ENCODE data around the gene ERGIC1. TPM values are rescaled to one million over a fixed set of nuclear protein-coding genes. Genes with fewer than 3 reads are reported as not detected.

The ERGIC1 gene
- total and polyA plus RNA-seq, 2 experiments from 2014 or later: 25.2 to 92.2 TPM

DNA sequence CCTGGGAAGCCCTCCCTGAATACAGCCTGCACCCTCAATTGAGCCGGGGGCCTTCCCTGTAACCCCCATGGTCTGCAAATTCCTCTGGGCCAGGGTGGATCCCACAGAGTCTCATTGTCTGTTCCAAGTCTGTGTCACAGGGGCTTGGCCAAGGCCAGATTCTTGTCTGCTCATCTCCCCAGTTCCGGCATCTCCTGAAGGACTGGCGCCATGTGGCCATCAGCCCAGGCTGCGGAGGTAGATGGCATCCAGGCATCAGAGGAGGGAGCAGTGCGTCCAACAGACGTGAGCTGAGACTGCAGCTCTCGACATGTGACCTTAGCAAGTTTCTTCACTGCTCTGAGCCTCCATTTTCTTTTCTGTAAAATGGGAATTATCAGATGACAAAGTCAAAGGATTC is 87.9 kb downstream of the ERGIC1 start:
- Mint-ChIP-seq H3K4me1 (no peaks in the 10 kb centered on the region; the same call in 2 of the 3 replicates), H3K36me3 (ENCODE audit: low read depth) (peaks cover 53% of the 10 kb centered on the region), H3K9me3 (no peaks in the 10 kb centered on the region; the same call in 2 of the 3 replicates), H3K27ac (no peak overlapping the region), H3K27me3 (ENCODE audit: insufficient read depth, low read depth, poor library complexity) (peaks cover 16% of the 10 kb centered on the region), H3K4me3 (no peak overlapping the region)
- Histone ChIP-seq H3K27me3 (ENCODE audit: insufficient read depth) (no peaks in the 10 kb centered on the region), H3K4me2 (no peak overlapping the region), H3K36me3 (ENCODE audit: insufficient read depth) (peaks cover 3% of the 10 kb centered on the region; the same call in 1 of the 2 replicates), H2AFZ (no peak overlapping the region), H3K4me3 (no peak overlapping the region), H3K27ac (ENCODE audit: low read depth) (no peak overlapping the region), H3F3A (replicated peaks; ENCODE audit: low read depth) (no peaks in the 10 kb centered on the region), H4K20me1 (replicated peaks; ENCODE audit: insufficient read depth) (0 out of 2 replicates have a peak, but pooled peaks cover 2% of the 10 kb centered on the region), H3K4me1 (ENCODE audit: insufficient read depth) (no peaks in the 10 kb centered on the region), H3K79me2 (replicated peaks; ENCODE audit: insufficient read depth) (no peaks in the 10 kb centered on the region), H3K9me2 (ENCODE audit: insufficient read depth) (no peaks in the 10 kb centered on the region)
- no peak for ATAC-seq
- TF ChIP-seq POLR2AphosphoS5 (IDR thresholded peaks at IDR 0.05; ENCODE audit: low read depth): no peak
- no peak for TF ChIP-seq EZH2 (IDR thresholded peaks at IDR 0.05; ENCODE audit: low read depth, unreplicated experiment)
- TF ChIP-seq NANOG (IDR thresholded peaks at IDR 0.05; ENCODE audit: borderline replicate concordance): no peak
- no peak for TF ChIP-seq CREB1 (CRISPR knock-in tag; IDR thresholded peaks at IDR 0.05; ENCODE audit: low read depth)
- TF ChIP-seq, protein P1, sequence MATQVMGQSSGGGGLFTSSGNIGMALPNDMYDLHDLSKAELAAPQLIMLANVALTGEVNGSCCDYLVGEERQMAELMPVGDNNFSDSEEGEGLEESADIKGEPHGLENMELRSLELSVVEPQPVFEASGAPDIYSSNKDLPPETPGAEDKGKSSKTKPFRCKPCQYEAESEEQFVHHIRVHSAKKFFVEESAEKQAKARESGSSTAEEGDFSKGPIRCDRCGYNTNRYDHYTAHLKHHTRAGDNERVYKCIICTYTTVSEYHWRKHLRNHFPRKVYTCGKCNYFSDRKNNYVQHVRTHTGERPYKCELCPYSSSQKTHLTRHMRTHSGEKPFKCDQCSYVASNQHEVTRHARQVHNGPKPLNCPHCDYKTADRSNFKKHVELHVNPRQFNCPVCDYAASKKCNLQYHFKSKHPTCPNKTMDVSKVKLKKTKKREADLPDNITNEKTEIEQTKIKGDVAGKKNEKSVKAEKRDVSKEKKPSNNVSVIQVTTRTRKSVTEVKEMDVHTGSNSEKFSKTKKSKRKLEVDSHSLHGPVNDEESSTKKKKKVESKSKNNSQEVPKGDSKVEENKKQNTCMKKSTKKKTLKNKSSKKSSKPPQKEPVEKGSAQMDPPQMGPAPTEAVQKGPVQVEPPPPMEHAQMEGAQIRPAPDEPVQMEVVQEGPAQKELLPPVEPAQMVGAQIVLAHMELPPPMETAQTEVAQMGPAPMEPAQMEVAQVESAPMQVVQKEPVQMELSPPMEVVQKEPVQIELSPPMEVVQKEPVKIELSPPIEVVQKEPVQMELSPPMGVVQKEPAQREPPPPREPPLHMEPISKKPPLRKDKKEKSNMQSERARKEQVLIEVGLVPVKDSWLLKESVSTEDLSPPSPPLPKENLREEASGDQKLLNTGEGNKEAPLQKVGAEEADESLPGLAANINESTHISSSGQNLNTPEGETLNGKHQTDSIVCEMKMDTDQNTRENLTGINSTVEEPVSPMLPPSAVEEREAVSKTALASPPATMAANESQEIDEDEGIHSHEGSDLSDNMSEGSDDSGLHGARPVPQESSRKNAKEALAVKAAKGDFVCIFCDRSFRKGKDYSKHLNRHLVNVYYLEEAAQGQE (IDR thresholded peaks at IDR 0.05; ENCODE audit: unreplicated experiment): no peak
- no peak for TF ChIP-seq EZH2phosphoT487 (IDR thresholded peaks at IDR 0.05; ENCODE audit: unreplicated experiment)
- TF ChIP-seq CTCF (conservative IDR thresholded peaks at IDR 0.05; ENCODE audit: low read depth in 2 of 2): no peak
- no peak for TF ChIP-seq JUNB (IDR thresholded peaks at IDR 0.05; ENCODE audit: unreplicated experiment)
- TF ChIP-seq ETS1 (IDR thresholded peaks at IDR 0.05): no peak
- TF ChIP-seq, protein P2, sequence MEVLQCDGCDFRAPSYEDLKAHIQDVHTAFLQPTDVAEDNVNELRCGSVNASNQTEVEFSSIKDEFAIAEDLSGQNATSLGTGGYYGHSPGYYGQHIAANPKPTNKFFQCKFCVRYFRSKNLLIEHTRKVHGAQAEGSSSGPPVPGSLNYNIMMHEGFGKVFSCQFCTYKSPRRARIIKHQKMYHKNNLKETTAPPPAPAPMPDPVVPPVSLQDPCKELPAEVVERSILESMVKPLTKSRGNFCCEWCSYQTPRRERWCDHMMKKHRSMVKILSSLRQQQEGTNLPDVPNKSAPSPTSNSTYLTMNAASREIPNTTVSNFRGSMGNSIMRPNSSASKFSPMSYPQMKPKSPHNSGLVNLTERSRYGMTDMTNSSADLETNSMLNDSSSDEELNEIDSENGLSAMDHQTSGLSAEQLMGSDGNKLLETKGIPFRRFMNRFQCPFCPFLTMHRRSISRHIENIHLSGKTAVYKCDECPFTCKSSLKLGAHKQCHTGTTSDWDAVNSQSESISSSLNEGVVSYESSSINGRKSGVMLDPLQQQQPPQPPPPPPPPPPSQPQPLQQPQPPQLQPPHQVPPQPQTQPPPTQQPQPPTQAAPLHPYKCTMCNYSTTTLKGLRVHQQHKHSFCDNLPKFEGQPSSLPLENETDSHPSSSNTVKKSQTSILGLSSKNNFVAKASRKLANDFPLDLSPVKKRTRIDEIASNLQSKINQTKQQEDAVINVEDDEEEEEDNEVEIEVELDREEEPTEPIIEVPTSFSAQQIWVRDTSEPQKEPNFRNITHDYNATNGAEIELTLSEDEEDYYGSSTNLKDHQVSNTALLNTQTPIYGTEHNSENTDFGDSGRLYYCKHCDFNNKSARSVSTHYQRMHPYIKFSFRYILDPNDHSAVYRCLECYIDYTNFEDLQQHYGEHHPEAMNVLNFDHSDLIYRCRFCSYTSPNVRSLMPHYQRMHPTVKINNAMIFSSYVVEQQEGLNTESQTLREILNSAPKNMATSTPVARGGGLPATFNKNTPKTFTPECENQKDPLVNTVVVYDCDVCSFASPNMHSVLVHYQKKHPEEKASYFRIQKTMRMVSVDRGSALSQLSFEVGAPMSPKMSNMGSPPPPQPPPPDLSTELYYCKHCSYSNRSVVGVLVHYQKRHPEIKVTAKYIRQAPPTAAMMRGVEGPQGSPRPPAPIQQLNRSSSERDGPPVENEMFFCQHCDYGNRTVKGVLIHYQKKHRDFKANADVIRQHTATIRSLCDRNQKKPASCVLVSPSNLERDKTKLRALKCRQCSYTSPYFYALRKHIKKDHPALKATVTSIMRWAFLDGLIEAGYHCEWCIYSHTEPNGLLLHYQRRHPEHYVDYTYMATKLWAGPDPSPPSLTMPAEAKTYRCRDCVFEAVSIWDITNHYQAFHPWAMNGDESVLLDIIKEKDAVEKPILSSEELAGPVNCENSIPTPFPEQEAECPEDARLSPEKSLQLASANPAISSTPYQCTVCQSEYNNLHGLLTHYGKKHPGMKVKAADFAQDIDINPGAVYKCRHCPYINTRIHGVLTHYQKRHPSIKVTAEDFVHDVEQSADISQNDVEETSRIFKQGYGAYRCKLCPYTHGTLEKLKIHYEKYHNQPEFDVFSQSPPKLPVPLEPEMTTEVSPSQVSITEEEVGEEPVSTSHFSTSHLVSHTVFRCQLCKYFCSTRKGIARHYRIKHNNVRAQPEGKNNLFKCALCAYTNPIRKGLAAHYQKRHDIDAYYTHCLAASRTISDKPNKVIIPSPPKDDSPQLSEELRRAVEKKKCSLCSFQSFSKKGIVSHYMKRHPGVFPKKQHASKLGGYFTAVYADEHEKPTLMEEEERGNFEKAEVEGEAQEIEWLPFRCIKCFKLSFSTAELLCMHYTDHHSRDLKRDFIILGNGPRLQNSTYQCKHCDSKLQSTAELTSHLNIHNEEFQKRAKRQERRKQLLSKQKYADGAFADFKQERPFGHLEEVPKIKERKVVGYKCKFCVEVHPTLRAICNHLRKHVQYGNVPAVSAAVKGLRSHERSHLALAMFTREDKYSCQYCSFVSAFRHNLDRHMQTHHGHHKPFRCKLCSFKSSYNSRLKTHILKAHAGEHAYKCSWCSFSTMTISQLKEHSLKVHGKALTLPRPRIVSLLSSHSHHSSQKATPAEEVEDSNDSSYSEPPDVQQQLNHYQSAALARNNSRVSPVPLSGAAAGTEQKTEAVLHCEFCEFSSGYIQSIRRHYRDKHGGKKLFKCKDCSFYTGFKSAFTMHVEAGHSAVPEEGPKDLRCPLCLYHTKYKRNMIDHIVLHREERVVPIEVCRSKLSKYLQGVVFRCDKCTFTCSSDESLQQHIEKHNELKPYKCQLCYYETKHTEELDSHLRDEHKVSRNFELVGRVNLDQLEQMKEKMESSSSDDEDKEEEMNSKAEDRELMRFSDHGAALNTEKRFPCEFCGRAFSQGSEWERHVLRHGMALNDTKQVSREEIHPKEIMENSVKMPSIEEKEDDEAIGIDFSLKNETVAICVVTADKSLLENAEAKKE (CRISPR knock-in tag; IDR thresholded peaks at IDR 0.05): no peak
- no peak for TF ChIP-seq ZNF331 (CRISPR knock-in tag; IDR thresholded peaks at IDR 0.05; ENCODE audit: low read depth)
- no peak for TF ChIP-seq STAT1 (IDR thresholded peaks at IDR 0.05; ENCODE audit: unreplicated experiment)
- TF ChIP-seq ZNF114 (CRISPR knock-in tag; IDR thresholded peaks at IDR 0.05): no peak
- no peak for DNase-seq (ENCODE audit: low spot score)
